ENCODE data around the gene GDNF.
"Not testable (repeated sequence)": the region's sequence is repeated elsewhere in the genome, so short reads cannot be mapped to it uniquely, and the experiment has no call there.

Gene GDNF

GRCh38 chr5:37792975-37793631, 46.7 kb downstream of the GDNF start:
- H3K4me3 ChIP-seq (ENCODE audit: low read length), result no peak overlapping the region
- TF ChIP-seq ZNF274 (IDR thresholded peaks at IDR 0.05; ENCODE audit: low read depth, low read length), result no peak

- no peak for TF ChIP-seq ZNF274 (IDR thresholded peaks at IDR 0.05; ENCODE audit: low read depth, low read length)
- H3K4me3 ChIP-seq (ENCODE audit: low read length), result no peak overlapping the region
Observed at GRCh38 chr5:37791321-37791720, 48.5 kb downstream of the GDNF start.

GRCh38 chr5:37789991-37790390, 49.9 kb downstream of the GDNF start:
- no peak overlapping the region for H3K4me3 ChIP-seq (ENCODE audit: low read length)
- TF ChIP-seq ZNF274 (IDR thresholded peaks at IDR 0.05; ENCODE audit: low read depth, low read length), result no peak

- no peak for TF ChIP-seq ZNF274 (IDR thresholded peaks at IDR 0.05; ENCODE audit: low read depth, low read length)
- no peak overlapping the region for H3K4me3 ChIP-seq (ENCODE audit: low read length)
Observed at GRCh38 chr5:37787742-37788141, 52.1 kb downstream of the GDNF start.

GRCh38 chr5:37786862-37787519, 52.9 kb downstream of the GDNF start:
- no peak overlapping the region for H3K4me3 ChIP-seq (ENCODE audit: low read length)
- no peak for TF ChIP-seq ZNF274 (IDR thresholded peaks at IDR 0.05; ENCODE audit: low read depth, low read length)

- no peak overlapping the region for H3K4me3 ChIP-seq (ENCODE audit: low read length)
- no peak for TF ChIP-seq ZNF274 (IDR thresholded peaks at IDR 0.05; ENCODE audit: low read depth, low read length)
Observed at GRCh38 chr5:37786416-37786815, 53.4 kb downstream of the GDNF start.

- not testable (repeated sequence) for H3K4me3 ChIP-seq (ENCODE audit: low read length)
Observed at GRCh38 chr5:37781409-37781808, 58.4 kb downstream of the GDNF start.

- H3K4me3 ChIP-seq (ENCODE audit: low read length), result no peak overlapping the region
- TF ChIP-seq ZNF274 (IDR thresholded peaks at IDR 0.05; ENCODE audit: low read depth, low read length), result no peak
Observed at GRCh38 chr5:37777432-37778130, 62.3 kb downstream of the GDNF start.

GRCh38 chr5:37776826-37777225, 63.0 kb downstream of the GDNF start:
- H3K4me3 ChIP-seq (ENCODE audit: low read length), result no peak overlapping the region
- no peak for TF ChIP-seq ZNF274 (IDR thresholded peaks at IDR 0.05; ENCODE audit: low read depth, low read length)

GRCh38 chr5:37774912-37775483, 64.8 kb downstream of the GDNF start:
- H3K4me3 ChIP-seq (ENCODE audit: low read length), result no peak overlapping the region
- no peak for TF ChIP-seq ZNF274 (IDR thresholded peaks at IDR 0.05; ENCODE audit: low read depth, low read length)

- H3K4me3 ChIP-seq (ENCODE audit: low read length), result no peak overlapping the region
- no peak for TF ChIP-seq ZNF274 (IDR thresholded peaks at IDR 0.05; ENCODE audit: low read depth, low read length)
Observed at GRCh38 chr5:37773809-37774208, 66.0 kb downstream of the GDNF start.

- no peak overlapping the region for H3K4me3 ChIP-seq (ENCODE audit: low read length)
- no peak for TF ChIP-seq ZNF274 (IDR thresholded peaks at IDR 0.05; ENCODE audit: low read depth, low read length)
Observed at GRCh38 chr5:37772255-37772654, 67.6 kb downstream of the GDNF start.

GRCh38 chr5:37771731-37772130, 68.1 kb downstream of the GDNF start:
- TF ChIP-seq ZNF274 (IDR thresholded peaks at IDR 0.05; ENCODE audit: low read depth, low read length), result no peak
- no peak overlapping the region for H3K4me3 ChIP-seq (ENCODE audit: low read length)

GRCh38 chr5:37771203-37771611, 68.6 kb downstream of the GDNF start:
- H3K4me3 ChIP-seq (ENCODE audit: low read length), result no peak overlapping the region
- no peak for TF ChIP-seq ZNF274 (IDR thresholded peaks at IDR 0.05; ENCODE audit: low read depth, low read length)

GRCh38 chr5:37770786-37771185, 69.1 kb downstream of the GDNF start:
- TF ChIP-seq ZNF274 (IDR thresholded peaks at IDR 0.05; ENCODE audit: low read depth, low read length), result no peak
- no peak overlapping the region for H3K4me3 ChIP-seq (ENCODE audit: low read length)

All from GM08714 (cell line).